IMR-90 (cell line): Measurements from ENCODE around the gene ZDHHC8.

Experiments used
- BHLHE40 ChIP-seq: fragments of 150-350 bp; IDR thresholded peaks from 2 replicates; pipeline ENCODE4 v1.6.1; 2016; ENCODE audit warnings: mild to moderate bottlenecking, low read depth, low read length
- FOS ChIP-seq: fragments of 150-350 bp; IDR thresholded peaks from 2 replicates; pipeline ENCODE4 v1.6.1; 2016; ENCODE audit warnings: low read depth, low read length
- MAFK ChIP-seq: IDR thresholded peaks from 2 replicates; pipeline ENCODE4 v1.6.1; 2012; ENCODE audit warnings: low read depth, low read length, improper control_type of control experiment
- POLR2A ChIP-seq: IDR thresholded peaks from 2 replicates; pipeline ENCODE4 v1.6.1; 2012; ENCODE audit warnings: mild to moderate bottlenecking, low read depth, low read length
- RAD21 ChIP-seq: IDR thresholded peaks from 2 replicates; pipeline ENCODE4 v1.6.1; 2012; ENCODE audit warnings: low read length, improper control_type of control experiment
- SMC3 ChIP-seq: fragments of 150-350 bp; IDR thresholded peaks from 2 replicates; pipeline ENCODE4 v1.6.1; 2016; ENCODE audit warnings: low read depth, mild to moderate bottlenecking, antibody characterized with exemption, low read length, moderate library complexity
- TF ChIP-seq, protein P1 (sequence below): conservative IDR thresholded peaks from 2 replicates; pipeline ENCODE4 v1.5.1; 2012; ENCODE audit warnings: mild to moderate bottlenecking, low read depth, low read length, improper control_type of control experiment

- no peak for TF ChIP-seq POLR2A
- TF ChIP-seq, protein P1, sequence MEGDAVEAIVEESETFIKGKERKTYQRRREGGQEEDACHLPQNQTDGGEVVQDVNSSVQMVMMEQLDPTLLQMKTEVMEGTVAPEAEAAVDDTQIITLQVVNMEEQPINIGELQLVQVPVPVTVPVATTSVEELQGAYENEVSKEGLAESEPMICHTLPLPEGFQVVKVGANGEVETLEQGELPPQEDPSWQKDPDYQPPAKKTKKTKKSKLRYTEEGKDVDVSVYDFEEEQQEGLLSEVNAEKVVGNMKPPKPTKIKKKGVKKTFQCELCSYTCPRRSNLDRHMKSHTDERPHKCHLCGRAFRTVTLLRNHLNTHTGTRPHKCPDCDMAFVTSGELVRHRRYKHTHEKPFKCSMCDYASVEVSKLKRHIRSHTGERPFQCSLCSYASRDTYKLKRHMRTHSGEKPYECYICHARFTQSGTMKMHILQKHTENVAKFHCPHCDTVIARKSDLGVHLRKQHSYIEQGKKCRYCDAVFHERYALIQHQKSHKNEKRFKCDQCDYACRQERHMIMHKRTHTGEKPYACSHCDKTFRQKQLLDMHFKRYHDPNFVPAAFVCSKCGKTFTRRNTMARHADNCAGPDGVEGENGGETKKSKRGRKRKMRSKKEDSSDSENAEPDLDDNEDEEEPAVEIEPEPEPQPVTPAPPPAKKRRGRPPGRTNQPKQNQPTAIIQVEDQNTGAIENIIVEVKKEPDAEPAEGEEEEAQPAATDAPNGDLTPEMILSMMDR: no peak
- TF ChIP-seq BHLHE40: no peak
- TF ChIP-seq SMC3: no peak
- no peak for TF ChIP-seq RAD21
- TF ChIP-seq FOS: no peak
- no peak for TF ChIP-seq MAFK
These were observed 44.9 kb downstream of the ZDHHC8 start for GRCh38 chr22:20176421-20177085.
